ENCODE measurements around the gene CHRNA4. TPM values are rescaled to one million over a fixed set of nuclear protein-coding genes. Genes with fewer than 3 reads are reported as not detected.

Gene CHRNA4
- total and polyA plus RNA-seq, 2 of the 4 experiments (the other 2 are of a cell fraction), result not detected

- no peak overlapping the region for H3K23ac ChIP-seq (ENCODE audit: low read depth, low read length)
- H3K4me2 ChIP-seq (ENCODE audit: low read depth, low read length), result no peak overlapping the region
- no peak overlapping the region for H2AK9ac ChIP-seq (replicated peaks; ENCODE audit: low read depth, low read length, poor library complexity)
- ATAC-seq (ENCODE audit: low read depth) (no peak), DNase-seq (no peak)
- no peak overlapping the region for H2AK5ac ChIP-seq (ENCODE audit: low read depth, low read length)
- TF ChIP-seq CTCF (conservative IDR thresholded peaks at IDR 0.05; ENCODE audit: low read depth, low read length) (no peak), FOS (IDR thresholded peaks at IDR 0.05; ENCODE audit: low read depth, low read length) (no peak), USF2 (IDR thresholded peaks at IDR 0.05; ENCODE audit: low read depth, low read length) (no peak), MAZ (IDR thresholded peaks at IDR 0.05; ENCODE audit: borderline replicate concordance, low read depth, low read length) (no peak), RAD21 (IDR thresholded peaks at IDR 0.05; ENCODE audit: low read length) (no peak), POLR2A (IDR thresholded peaks at IDR 0.05; ENCODE audit: low read depth, low read length) (no peak), RCOR1 (IDR thresholded peaks at IDR 0.05; ENCODE audit: insufficient replicate concordance, low read length) (no peak), CEBPB (IDR thresholded peaks at IDR 0.05; ENCODE audit: low read depth, low read length) (no peak)
- TF ChIP-seq, protein P1, sequence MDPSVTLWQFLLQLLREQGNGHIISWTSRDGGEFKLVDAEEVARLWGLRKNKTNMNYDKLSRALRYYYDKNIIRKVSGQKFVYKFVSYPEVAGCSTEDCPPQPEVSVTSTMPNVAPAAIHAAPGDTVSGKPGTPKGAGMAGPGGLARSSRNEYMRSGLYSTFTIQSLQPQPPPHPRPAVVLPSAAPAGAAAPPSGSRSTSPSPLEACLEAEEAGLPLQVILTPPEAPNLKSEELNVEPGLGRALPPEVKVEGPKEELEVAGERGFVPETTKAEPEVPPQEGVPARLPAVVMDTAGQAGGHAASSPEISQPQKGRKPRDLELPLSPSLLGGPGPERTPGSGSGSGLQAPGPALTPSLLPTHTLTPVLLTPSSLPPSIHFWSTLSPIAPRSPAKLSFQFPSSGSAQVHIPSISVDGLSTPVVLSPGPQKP (IDR thresholded peaks at IDR 0.05; ENCODE audit: borderline replicate concordance, low read depth, low read length), result no peak
- H2AFZ ChIP-seq (replicated peaks; ENCODE audit: low read length, poor library complexity), result no peak overlapping the region
- H3K36me3 ChIP-seq (ENCODE audit: control insufficient read depth, insufficient read depth, low read length), result no peaks in the 10 kb centered on the region
- no peaks in the 10 kb centered on the region for H3K79me1 ChIP-seq (ENCODE audit: low read depth in 1 of 2, low read length in 2 of 2)
- H4K8ac ChIP-seq (ENCODE audit: low read depth in 2 of 2, low read length in 2 of 2), result no peak overlapping the region
- ChIA-PET CTCF (no interaction called here), POLR2A (ENCODE audit: unreplicated experiment) (interaction anchor here (0.5 kb wide), 1 partner anchor 161 kb away, joined by 7 read pairs; no protein-coding TSS in a partner anchor)
- no peak overlapping the region for H2BK15ac ChIP-seq (ENCODE audit: low read depth, low read length)
- H2BK120ac ChIP-seq (ENCODE audit: low read depth, low read length), result no peak overlapping the region
- BruUV-seq (replicated peaks), result no TSS peak
- in situ Hi-C loops (cut with MboI; ENCODE audit: low sequenced_read_pairs), result no loop called here
- H3K4ac ChIP-seq (ENCODE audit: low read depth, low read length), result no peak overlapping the region
- no peak overlapping the region for H3K4me3 ChIP-seq (ENCODE audit: insufficient read depth, low read depth, low read length)
- no peak overlapping the region for H3K27ac ChIP-seq (ENCODE audit: insufficient read depth, low read length)
- no peak overlapping the region for H4K91ac ChIP-seq (ENCODE audit: insufficient read depth, low read depth, low read length)
- no peak overlapping the region for H3K9ac ChIP-seq (ENCODE audit: low read depth, low read length)
- H3K4me1 ChIP-seq (ENCODE audit: control insufficient read depth, insufficient read depth, low read length), result no peaks in the 10 kb centered on the region
- H4K20me1 ChIP-seq (ENCODE audit: insufficient read depth, low read length), result no peaks in the 10 kb centered on the region
- no peak overlapping the region for H2BK20ac ChIP-seq (ENCODE audit: low read depth, low read length)
- WGBS, 2 experiments (ENCODE audit: extremely low coverage in 2 of 2, insufficient read length in 1 of 2), result 80% methylated on average over 26 of the region's 42 CpGs; no CpG with 5 or more reads in 1 of the 2 experiments
- no peaks in the 10 kb centered on the region for H3K9me1 ChIP-seq (ENCODE audit: insufficient read depth, low read length)
- intact Hi-C loops (cut with micrococcal nuclease), result no loop called here
- H3K18ac ChIP-seq (ENCODE audit: low read depth, low read length), result no peak overlapping the region
- no peak overlapping the region for H2BK5ac ChIP-seq (ENCODE audit: low read depth, low read length, poor library complexity, severe bottlenecking)
- no peak overlapping the region for H4K5ac ChIP-seq (ENCODE audit: low read depth, low read length)
- H3K27me3 ChIP-seq (ENCODE audit: control insufficient read depth, insufficient read depth, low read length), result peaks cover 36% of the 10 kb centered on the region
- dilution Hi-C loops (cut with HindIII; ENCODE audit: low sequenced_read_pairs, unreplicated experiment), result no loop called here
- no peaks in the 10 kb centered on the region for H3K9me3 ChIP-seq (ENCODE audit: control insufficient read depth, insufficient read depth, low read length)
- no peak overlapping the region for H3K14ac ChIP-seq (replicated peaks; ENCODE audit: low read depth, low read length)
- H3K56ac ChIP-seq (ENCODE audit: extremely low read depth, insufficient read depth, low read length), result no peak overlapping the region
Observed at GRCh38 chr20:63359164-63359934, 1.8 kb downstream of the CHRNA4 start.
